IPS DF 4.7 (cell line): ENCODE results near the gene CLCN2.

Experiments used
- DNase-seq: peaks from one replicate; pipeline ENCODE4 v3.0.0-alpha.2; 2013; ENCODE audit warnings: low spot score; ENCODE audit errors: extremely low read depth

CLCN2 gene

DNA sequence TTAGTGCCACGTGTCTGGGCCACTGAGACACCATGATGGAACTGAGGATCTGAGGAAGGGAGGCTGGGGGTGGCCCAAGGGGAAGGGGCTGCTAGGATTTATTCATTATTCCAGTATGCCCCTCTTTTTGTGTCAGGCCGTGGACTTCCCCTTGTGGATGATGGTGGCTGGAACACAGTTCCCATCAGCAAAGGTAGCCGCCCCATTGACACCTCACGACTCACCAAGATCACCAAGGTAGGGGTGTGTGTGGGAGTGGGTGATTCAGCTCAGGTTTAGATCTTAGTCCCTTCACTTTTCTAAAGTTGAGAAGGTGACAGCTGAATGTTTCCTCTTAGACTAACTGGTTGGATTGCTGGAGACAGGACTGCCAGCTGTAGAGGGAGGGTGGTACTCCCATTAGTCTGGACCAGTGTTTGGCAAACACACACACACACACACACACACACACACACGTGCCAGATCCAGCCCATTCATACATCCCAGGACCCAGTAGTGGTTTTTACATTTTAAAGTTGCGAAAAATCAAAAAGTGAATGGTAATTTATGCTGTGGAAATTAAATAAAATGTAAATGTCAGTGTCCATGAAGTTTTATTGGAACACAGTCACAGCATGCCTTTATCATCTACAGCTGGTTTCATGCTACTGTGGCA is 35.6 kb downstream of the CLCN2 start:
- DNase-seq: no peak

DNA sequence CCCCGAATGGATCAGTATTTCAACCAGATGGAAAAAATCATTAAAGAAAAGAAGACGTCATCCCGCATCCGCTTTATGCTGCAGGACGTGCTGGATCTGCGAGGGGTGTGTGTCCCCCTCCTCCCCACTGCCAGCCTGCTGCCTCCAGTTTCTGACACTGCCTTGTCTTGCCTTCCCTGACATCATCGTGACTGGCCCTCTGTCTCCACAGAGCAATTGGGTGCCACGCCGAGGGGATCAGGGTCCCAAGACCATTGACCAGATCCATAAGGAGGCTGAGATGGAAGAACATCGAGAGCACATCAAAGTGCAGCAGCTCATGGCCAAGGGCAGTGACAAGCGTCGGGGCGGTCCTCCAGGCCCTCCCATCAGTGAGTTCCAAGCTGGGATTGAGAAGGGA is 36.1 kb downstream of the CLCN2 start:
- no peak for DNase-seq

DNA sequence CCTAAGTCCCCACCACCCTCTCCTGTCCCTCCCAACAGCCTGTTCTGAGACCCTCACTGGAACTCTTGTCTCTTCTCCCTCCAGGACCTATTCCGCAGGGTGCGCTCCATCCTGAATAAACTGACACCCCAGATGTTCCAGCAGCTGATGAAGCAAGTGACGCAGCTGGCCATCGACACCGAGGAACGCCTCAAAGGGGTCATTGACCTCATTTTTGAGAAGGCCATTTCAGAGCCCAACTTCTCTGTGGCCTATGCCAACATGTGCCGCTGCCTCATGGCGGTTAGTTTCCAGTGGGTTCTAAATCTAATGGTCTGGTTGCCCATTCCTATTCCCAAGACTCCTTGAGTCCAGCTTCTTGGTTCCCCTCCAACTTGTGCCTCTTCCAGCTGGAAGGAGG is 37.7 kb downstream of the CLCN2 start:
- no peak for DNase-seq

DNA sequence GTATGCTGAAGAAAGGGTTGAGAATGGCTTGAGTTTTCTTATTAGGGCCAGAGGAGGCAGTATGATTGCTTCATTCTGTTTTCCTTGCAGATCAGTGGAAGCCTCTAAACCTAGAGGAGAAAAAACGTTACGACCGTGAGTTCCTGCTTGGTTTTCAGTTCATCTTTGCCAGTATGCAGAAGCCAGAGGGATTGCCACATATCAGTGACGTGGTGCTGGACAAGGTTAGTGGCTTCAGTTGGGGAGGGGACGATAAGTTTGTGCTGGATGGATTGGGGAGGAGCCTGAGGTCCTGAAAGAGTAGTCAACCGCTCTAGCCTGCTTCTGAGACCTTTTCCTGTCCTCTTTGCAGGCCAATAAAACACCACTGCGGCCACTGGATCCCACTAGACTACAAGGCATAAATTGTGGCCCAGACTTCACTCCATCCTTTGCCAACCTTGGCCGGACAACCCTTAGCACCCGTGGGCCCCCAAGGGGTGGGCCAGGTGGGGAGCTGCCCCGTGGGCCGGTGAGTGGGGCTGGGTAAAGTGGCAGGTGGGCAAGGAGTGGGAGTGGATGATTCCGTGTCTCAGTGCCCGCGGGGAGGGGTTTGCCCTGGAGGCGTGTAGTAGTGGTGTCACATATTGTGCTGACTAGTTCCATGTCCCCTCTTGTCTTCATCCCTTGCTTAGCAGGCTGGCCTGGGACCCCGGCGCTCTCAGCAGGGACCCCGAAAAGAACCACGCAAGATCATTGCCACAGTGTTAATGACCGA is 38.5 kb downstream of the CLCN2 start:
- DNase-seq: no peak

DNA sequence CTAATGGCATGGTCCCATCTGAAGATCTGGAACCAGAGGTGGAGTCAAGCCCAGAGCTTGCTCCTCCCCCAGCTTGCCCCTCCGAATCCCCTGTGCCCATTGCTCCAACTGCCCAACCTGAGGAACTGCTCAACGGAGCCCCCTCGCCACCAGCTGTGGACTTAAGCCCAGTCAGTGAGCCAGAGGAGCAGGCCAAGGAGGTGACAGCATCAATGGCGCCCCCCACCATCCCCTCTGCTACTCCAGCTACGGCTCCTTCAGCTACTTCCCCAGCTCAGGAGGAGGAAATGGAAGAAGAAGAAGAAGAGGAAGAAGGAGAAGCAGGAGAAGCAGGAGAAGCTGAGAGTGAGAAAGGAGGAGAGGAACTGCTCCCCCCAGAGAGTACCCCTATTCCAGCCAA is 39.7 kb downstream of the CLCN2 start:
- DNase-seq: no peak

DNA sequence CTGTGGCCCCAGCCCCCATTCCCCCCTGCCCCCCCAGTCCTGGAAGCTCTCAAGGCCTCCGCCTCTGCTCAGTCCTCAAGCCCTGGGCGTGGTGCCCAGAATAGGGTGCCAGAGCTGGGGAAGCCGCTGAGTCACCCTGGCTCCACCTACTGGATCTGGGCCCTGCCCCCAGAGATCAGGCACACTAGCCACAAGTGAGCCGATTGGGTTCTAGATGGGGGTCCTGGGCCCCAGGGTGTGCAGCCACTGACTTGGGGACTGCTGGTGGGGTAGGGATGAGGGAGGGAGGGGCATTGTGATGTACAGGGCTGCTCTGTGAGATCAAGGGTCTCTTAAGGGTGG is 41.3 kb downstream of the CLCN2 start:
- DNase-seq: no peak

DNA sequence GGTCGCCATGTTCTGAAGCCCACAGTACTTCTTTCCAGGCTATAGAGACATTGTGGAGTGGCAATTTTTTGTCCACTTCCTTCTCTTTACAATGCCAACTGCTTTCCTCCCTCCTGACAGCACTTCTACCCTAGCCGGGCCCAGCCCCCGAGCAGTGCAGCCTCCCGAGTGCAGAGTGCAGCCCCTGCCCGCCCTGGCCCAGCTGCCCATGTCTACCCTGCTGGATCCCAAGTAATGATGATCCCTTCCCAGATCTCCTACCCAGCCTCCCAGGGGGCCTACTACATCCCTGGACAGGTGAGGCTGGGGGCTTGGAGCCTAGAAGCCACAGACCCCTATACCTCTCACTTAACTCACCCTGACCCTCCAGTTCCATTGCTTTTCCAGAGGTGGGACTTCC is 44.2 kb downstream of the CLCN2 start:
- no peak for DNase-seq

DNA sequence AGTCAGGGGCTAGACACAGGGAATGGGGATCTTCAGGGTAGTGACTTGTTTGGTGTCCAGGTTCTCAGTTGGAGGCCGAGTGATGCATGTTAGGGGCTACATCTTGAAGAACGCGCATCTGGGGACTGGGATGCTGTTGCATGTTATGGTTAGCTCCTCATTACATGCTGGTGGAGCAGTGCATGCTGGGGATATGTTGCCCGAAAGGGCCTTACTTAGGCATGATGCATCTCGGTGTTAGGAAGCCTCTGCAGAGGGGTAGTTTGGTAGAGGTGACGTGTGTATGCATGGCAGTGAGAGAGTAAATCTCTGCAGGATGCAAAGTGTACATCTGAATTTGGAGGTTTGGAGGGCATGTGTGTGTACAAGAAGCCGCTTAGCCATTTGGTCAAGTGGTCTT is 44.6 kb downstream of the CLCN2 start:
- DNase-seq: no peak

DNA sequence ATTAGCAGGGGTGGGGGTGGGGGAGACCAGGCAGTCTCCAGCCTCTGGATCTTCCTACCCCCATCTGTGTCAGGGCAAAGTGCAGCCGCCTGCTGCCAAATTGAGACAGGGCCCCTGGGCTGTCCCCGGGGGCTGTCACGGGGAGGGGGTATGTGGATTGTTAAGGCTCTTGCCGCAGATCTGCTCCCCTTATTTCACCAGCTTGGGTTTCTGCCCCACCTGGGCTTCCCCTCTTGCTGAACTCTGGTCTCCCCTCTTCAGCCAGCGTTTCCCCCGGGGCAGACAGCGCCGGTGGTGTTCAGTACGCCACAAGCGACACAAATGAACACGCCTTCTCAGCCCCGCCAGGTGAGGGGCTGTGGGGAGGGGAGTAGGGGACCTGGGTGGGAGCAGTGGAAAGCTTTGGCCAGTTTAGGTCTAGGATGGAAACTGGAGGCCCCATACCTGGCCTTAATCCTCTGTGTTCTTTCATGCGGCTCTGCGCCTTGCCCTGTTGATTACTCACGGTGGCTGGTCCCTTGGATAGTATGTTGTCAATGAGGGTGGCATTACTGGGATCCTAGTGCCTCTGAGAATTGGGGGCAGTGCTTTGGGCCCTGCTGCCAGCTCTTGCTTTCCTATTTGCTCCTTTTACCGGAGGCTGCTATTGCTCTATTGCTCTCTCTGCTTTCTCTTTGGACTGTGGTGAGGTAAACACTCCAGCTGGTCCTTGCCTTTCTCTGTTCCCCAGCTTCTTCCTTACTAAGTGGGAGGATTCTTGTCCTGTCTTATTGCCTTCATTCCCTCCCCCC is 45.3 kb downstream of the CLCN2 start:
- no peak for DNase-seq

DNA sequence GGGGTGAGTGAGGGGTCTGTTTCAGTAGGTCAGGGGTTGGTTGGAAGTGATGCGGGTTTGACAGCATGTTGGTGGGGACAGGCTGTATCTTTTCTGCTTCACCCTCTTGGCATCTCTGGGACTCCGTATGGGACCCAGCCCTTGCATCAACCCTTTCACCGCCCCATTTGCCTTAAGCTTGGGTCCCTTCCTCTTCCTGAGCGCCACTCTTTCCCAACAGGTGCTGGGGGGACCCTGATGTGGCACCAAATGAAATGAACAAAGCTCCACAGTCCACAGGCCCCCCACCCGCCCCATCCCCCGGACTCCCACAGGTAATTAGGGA is 45.9 kb downstream of the CLCN2 start:
- DNase-seq: no peak

DNA sequence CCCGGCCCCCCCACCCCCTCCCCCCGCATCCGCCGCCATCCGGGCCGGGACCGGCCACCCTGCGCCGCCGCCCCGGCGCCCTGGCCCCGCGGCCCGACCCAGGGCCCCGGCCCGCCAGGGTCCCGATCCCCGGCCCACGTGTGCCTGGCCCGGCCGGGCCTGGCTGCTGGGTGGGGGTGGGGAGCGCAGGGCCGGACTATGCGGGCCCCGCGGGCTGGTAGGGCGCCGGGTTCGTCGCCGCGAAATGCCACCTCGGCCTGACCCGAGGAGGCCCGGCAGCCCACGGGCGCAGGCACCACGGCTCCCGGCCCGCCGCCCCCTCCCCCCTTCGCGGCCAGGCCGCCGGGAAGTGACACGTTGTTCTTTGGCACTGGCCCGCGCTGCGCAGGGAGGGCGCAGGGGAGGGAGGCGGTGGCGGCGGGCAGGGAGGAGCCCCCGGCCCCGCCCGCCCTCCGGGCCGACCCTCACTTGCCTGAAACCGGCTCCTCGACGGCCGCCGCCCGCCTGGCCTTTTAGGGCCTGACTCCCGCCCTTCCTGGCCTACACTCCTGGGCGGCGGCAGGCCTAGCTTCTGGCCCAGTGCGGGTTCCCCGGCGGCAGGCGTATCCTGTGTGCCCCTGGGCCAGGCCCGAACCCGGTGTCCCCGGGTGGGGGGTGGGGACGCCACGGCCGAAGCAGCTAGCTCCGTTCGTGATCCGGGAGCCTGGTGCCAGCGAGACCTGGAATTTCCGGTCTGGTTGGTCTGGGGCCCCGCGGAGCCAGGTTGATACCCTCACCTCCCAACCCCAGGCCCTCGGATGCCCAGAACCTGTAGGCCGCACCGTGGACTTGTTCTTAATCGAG is 46.5 kb downstream of the CLCN2 start:
- DNase-seq: no peak

DNA sequence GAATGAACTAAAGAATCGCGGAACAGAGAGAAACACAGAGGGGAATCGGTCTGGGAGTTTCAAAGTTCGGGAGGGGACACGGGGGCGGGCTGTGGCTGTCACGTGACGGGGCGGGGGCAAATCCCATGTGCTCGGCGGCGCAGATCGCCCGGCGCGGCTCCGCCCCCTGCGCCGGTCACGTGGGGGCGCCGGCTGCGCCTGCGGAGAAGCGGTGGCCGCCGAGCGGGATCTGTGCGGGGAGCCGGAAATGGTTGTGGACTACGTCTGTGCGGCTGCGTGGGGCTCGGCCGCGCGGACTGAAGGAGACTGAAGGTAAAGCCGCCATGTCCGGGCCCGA is 47.1 kb downstream of the CLCN2 start, which contains the start of gene EIF4G1:
TSS of gene EIF4G1 (plus strand) at position 244 of the 337 bp plus-strand sequence. CDS start 1,191 bp downstream, outside the sequence.
- DNase-seq: no peak

DNA sequence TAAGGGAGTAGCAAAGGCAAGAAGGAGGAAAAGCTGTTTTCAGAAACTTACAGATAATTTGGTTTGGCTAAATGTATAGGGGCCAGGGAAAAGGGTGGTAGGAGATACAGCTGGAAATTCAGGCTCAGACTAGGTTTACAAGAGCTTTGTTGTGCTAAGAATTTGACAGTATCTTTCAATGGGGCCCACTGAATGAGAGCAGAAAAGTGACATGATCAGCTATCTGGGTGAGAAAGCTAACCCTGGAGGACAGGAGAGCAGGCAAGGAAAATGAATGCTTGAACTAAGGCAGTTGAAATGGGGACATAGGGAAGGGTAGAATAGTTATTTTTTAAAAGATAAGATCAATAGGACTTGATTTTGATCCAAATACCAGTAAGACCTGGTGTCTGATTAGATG is 49.8 kb downstream of the CLCN2 start:
- no peak for DNase-seq

DNA sequence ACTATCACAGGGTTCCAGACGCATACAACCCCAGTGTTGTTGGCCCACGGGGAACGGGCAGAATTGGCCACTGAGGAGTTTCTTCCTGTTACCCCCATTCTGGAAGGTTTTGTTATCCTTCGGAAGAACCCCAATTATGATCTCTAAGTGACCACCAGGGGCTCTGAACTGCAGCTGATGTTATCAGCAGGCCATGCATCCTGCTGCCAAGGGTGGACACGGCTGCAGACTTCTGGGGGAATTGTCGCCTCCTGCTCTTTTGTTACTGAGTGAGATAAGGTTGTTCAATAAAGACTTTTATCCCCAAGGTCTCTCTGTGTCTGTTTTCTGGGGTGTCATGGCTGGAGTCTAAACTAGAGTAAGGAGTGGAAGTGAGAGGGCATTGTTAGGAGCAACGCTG is 52.7 kb downstream of the CLCN2 start:
- DNase-seq: no peak

DNA sequence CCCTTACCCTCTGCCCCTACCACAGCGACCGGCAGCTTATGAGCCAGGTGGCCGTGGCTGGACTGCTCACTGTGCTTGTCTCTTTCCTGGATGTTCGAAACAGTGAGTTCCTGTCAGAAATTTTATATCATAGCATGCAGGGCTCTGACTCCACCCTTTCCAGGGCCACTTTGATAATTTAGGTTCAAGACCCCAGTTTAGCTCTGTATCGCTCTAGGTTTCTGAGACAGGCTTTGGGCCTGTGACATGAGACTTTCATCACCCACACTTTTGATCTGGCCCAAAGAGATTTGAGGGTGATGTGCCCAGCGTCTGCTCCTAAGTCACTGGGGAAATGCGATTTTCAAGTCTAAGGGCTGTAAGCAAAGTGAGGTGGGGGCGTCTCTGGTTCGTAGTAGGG is 53.5 kb downstream of the CLCN2 start:
- DNase-seq: no peak

DNA sequence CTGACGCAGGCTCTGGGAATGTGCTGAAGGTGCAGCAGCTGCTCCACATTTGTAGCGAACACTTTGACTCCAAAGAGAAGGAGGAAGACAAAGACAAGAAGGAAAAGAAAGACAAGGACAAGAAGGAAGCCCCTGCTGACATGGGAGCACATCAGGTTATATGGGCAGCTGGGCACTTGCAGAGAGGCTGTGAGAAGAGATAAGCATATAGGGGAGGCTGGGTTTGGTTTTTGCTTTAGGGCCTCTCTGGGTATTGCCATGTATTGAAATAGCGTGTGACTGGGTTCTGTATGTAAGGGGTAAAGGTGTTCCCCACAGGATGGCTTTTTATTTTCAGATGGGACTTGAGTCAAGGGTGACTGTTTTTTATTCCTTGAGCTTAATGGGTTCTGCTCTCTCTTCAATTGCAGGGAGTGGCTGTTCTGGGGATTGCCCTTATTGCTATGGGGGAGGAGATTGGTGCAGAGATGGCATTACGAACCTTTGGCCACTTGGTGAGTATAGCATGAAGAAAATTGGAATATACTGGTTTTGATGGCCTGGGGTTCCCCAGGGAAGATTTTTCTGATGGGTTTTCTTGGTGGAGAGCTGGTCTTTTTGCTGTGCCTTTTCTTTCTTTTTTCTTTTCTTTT is 54.9 kb downstream of the CLCN2 start:
- no peak for DNase-seq

DNA sequence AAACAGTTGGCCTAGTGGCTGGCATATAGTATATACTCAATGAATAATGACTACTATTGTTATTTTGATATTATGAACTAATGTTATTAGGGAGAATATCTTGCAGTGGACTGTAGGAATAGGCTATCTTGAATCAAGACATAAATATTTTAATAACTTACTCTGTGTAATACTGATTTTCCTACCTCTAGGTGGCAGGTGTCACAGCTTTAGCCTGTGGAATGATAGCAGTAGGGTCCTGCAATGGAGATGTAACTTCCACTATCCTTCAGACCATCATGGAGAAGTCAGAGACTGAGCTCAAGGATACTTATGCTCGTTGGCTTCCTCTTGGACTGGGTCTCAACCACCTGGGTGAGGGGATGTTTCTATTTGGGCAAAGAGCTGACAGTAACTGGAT is 55.8 kb downstream of the CLCN2 start:
- DNase-seq: no peak

DNA sequence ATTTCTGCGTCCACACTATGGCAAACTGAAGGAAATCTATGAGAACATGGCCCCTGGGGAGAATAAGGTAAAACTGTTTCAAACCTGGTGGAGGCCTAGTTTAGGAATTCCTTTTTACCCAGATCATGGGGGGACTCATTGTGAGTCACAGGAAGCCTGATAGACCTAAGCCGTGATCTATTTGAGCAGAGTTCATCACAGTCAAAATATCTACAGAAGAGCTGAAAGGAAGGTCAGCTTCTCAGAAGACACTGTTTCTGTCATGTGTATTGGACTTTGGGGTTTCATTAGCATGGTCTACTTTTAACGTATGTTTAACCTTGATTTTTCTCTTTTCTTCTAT is 61.1 kb downstream of the CLCN2 start:
- no peak for DNase-seq

DNA sequence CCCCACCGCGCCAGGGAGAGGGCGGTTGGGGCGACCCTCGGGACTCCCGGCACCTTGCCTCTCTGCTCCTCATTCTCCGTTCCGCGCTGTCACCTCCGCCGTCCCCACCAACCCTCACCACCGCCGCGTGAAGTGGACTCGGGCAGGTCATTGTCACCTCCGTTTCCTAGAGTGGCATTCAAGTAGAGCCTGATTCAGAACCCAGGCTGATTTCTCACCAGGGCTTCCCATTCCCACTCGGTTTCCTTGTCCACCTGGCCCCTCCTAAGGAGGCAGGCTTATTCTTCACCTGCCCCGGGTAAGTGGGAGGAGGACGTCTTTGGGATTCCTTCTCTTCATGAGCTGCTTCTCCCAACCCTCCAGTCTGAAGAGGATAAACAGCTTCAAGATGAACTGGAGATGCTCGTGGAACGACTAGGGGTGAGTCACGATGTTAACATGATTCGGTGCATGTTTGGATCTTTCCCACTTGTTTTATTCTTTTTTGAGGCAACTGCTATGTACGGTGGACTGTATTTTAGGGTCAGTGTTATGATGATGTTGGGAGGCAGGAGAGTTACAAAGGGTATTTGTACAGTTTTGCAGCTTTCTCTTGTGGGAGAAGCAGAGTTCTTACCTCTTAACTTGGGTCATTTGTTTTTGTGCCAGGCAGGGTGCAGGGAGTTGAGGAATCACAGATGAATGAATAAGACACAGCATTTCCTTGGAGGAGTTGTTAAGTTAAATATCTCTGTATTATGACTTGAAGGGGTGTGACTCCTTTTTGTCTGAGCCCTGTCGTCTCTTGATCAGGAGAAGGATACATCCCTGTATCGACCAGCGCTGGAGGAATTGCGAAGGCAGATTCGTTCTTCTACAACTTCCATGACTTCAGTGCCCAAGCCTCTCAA is 61.7 kb downstream of the CLCN2 start:
- no peak for DNase-seq

DNA sequence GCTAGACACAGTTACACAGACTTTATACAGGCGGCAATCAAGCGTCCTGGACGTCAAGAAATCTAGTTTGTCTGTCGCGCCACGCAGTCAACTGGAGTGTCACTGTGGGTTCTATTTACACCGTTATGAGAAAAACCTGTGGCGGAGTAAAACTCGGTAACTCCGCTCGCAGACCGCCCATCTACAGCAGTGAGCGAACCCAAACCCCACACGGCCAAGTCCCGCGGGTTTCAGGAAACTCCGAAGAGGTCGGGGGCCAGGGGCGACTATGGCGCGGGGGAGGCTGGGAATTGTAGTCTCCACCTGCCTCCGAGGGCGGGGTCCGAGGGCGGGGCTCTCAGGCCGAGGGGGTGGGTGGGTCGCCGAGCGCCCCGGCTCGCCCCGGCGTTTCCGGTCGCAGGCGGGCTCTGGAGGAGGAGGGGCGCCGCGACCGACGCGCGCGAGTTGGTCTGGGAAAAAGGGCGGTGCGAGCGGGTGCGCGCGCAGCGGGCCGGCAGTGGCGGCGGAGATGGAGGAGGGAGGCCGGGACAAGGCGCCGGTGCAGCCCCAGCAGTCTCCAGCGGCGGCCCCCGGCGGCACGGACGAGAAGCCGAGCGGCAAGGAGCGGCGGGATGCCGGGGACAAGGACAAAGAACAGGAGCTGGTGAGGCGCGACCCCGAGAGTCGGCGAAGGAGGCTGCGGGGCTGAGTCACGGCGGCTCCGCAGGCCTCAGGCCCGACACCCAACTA is 62.5 kb downstream of the CLCN2 start, which contains the start of gene PSMD2:
TSS of gene PSMD2 (plus strand) at position 483 of the 729 bp plus-strand sequence. CDS start at position 509, 26 bp downstream.
- DNase-seq: peak; percentile 71
